GM12872 (cell line): ENCODE data around the gene POLL.

Experiments used
- TF ChIP-seq, protein P1 (sequence below): IDR thresholded peaks from 3 replicates; pipeline ENCODE4 v1.5.1; 2011; ENCODE audit warnings: low read depth, mild to moderate bottlenecking, low read length, moderate library complexity; ENCODE audit not compliant: insufficient read depth

POLL gene

GRCh38 chr10:101587725-101588653 lies at the start of gene POLL, which contains the start of gene DPCD:
POLL (minus strand) TSS chr10:101588257; CDS start chr10:101587360, 897 bp downstream.
DPCD (plus strand) TSS chr10:101588321; CDS start chr10:101588337, 16 bp downstream.
- TF ChIP-seq, protein P1, sequence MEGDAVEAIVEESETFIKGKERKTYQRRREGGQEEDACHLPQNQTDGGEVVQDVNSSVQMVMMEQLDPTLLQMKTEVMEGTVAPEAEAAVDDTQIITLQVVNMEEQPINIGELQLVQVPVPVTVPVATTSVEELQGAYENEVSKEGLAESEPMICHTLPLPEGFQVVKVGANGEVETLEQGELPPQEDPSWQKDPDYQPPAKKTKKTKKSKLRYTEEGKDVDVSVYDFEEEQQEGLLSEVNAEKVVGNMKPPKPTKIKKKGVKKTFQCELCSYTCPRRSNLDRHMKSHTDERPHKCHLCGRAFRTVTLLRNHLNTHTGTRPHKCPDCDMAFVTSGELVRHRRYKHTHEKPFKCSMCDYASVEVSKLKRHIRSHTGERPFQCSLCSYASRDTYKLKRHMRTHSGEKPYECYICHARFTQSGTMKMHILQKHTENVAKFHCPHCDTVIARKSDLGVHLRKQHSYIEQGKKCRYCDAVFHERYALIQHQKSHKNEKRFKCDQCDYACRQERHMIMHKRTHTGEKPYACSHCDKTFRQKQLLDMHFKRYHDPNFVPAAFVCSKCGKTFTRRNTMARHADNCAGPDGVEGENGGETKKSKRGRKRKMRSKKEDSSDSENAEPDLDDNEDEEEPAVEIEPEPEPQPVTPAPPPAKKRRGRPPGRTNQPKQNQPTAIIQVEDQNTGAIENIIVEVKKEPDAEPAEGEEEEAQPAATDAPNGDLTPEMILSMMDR: no peak

GRCh38 chr10:101631821-101632475 lies 43.9 kb upstream of the POLL start:
- TF ChIP-seq, protein P1: no peak

DNA sequence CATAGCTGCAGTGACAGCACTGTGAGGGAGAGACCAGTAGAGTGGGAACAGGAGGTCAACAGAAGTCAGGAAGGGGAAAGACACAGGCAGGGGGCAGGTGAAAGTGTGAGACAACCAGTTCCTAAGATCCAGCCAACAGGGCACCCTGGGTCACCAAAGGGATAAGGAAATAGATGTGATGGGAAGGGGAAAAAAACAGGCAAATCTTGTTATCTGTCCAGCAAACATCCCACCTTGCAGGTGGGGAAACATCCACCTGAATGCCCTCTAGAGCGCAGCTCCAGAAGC lies 42.5 kb upstream of the POLL start:
- TF ChIP-seq, protein P1: no peak

DNA sequence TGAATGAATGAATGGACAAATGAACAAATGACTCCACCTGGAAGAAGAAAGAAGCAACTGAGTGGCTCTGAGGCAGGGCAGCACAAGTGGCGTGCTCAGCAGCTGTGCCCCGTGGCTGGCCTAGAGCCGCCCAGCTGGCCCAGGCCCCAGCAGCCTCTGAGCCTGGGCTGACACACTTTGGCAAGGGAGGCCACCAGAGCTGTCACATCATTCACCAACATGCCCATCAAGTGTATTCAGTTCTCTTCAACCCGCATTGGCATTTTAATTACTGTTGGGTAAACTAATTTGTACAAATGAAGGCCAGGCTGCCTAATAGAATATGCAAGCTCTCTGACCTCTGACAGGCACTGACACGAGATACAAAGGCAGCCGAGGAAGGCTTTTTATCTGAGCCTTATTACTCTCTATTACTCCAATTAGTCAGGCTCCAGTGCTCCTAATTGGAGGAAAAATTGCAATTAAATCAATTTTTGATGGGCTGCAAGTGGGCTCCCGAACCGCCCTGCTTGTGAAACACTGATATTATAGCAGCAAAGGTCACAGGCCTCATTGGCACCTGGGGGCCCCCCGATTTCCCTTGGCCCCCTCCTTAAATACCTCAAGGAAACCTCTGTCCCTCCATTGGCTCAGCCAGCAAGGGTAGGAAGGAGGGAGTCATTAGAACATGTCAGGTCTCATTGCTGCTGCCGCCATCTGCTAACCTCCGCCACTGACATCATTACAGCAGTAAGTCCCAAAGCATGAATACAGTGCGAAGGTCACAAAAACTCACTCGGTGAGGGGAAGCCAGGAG lies 42.0 kb upstream of the POLL start:
- TF ChIP-seq, protein P1: no peak

GRCh38 chr10:101625821-101626412 lies 37.9 kb upstream of the POLL start:
- TF ChIP-seq, protein P1: no peak

DNA sequence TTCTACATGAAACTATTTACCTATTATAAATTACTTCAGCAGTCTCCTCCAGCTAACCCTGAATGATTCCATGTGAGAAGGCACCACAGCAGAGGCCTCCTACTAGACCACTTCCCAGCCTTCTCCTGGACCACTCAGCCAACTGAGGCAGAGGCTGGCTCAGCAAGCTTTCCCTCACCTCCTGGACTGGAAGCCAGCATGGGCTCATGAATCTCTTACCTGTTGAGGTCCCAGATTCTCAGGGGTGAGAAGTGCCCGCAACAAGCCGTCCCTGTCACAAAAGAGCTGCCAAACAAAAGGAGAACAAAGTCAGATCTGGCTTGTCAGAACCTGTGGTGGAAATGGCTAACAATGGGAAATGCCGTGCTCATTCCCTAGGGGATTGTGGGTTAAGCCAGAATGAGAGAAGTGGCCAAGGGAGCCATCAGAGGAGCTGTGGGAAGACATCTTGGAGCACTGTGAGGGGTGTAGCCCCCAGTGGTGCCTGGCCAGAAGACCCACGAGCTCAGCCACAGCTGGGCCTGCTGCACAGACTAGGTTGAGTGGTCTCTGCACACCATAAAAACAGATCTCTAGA lies 36.6 kb upstream of the POLL start:
- TF ChIP-seq, protein P1: no peak
